22Rv1 (cell line): ENCODE data around the gene TBC1D8B.

ENCODE experiments used
- CTCF ChIP-seq: fragments of 450-650 bp; IDR thresholded peaks from 2 replicates; pipeline ENCODE4 v1.5.1; 2017; ENCODE audit warnings: mild to moderate bottlenecking
- ZFX ChIP-seq: fragments of 450-650 bp; IDR thresholded peaks from 2 replicates; pipeline ENCODE4 v1.6.1; 2017; ENCODE audit warnings: antibody characterized with exemption, borderline replicate concordance

DNA sequence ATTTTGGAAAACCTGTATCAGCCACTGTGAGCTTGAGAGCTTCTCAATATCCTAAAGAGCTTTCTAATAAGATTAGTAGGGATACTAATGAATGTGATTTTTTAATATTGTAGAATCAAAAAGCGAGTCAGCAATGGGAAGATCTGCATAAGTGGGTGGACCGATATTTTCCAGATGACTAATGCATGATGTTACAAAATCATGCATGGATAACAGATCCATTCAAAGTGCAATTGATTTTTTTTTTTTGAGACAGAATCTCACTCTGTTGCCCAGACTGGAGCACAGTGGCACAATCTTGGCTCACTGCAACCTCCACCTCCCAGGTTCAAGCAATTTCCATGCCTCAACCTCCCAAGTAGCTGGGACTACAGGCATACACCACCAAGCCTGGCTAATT lies 110.4 kb downstream of the TBC1D8B start:
- no peak for TF ChIP-seq CTCF
- TF ChIP-seq ZFX = no peak
